Epithelial cell of proximal tubule (primary cell): ENCODE data around the gene ANKIB1. TPM values are rescaled to one million over a fixed set of nuclear protein-coding genes. Genes with fewer than 3 reads are reported as not detected.

ENCODE experiments used
- DNase-seq: peaks from one replicate; pipeline ENCODE4 v3.0.0-alpha.2; 2011; ENCODE audit warnings: low read depth
- H3K4me3 ChIP-seq: 2 replicates; pipeline ENCODE4 v1.5.1; 2011; ENCODE audit warnings: low read depth, mild to moderate bottlenecking, low read length
- total RNA-seq: library from RNA; depleted of rRNA; stranded (reverse); fragments of >200 nt; gene quantifications from 2 replicates; pipeline ENCODE4 v1.2.3, GENCODE V29; 2015
- TF ChIP-seq, protein P1 (sequence below): conservative IDR thresholded peaks from 2 replicates; pipeline ENCODE4 v1.5.1; 2012; ENCODE audit warnings: low read depth, mild to moderate bottlenecking, low read length

The ANKIB1 gene
- total RNA-seq, 1 donor from 2014 or later: 27.3 TPM

DNA sequence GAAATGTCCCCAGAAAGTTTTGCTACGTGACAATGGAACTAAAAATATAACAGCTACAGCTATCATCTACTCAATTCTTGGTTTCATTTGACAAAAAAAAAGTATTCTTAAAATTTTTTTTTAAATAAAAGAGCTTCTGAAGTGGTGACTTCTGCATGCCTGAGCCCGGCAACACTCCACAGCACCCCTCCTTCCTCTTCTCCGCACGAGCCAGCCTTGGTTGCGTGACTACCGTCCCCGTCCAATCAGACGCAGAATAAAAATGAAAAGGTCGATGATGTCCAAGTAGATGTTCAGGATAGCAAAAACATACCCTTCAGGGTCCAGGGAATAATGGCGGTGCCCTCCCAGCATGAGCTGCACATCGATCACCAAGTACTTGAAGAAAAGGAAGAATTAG is 167.0 kb downstream of the ANKIB1 start:
- DNase-seq: no peak
- H3K4me3 ChIP-seq: no peak overlapping the region
- TF ChIP-seq, protein P1, sequence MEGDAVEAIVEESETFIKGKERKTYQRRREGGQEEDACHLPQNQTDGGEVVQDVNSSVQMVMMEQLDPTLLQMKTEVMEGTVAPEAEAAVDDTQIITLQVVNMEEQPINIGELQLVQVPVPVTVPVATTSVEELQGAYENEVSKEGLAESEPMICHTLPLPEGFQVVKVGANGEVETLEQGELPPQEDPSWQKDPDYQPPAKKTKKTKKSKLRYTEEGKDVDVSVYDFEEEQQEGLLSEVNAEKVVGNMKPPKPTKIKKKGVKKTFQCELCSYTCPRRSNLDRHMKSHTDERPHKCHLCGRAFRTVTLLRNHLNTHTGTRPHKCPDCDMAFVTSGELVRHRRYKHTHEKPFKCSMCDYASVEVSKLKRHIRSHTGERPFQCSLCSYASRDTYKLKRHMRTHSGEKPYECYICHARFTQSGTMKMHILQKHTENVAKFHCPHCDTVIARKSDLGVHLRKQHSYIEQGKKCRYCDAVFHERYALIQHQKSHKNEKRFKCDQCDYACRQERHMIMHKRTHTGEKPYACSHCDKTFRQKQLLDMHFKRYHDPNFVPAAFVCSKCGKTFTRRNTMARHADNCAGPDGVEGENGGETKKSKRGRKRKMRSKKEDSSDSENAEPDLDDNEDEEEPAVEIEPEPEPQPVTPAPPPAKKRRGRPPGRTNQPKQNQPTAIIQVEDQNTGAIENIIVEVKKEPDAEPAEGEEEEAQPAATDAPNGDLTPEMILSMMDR: no peak

DNA sequence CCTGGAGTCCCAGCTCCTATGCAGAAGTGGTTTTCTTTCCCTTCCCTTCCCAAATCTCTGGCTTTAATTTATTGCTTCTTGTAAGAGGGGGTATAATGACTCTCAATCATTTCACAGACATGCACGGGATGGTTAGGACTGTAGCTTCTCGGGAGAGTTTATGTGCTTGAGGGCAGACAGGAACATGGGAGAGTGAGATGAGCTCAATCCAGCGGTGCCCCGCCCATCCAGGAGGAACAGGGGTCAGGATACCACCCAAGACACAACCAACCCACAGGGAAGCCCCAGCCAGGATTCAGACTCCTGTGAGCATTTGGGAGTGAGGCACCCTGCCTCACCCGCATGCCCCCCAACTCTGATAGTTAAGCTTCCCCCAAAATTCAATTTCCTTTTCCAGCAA is 167.8 kb downstream of the ANKIB1 start:
- no peak overlapping the region for H3K4me3 ChIP-seq
- no peak for DNase-seq
- TF ChIP-seq, protein P1: no peak

DNA sequence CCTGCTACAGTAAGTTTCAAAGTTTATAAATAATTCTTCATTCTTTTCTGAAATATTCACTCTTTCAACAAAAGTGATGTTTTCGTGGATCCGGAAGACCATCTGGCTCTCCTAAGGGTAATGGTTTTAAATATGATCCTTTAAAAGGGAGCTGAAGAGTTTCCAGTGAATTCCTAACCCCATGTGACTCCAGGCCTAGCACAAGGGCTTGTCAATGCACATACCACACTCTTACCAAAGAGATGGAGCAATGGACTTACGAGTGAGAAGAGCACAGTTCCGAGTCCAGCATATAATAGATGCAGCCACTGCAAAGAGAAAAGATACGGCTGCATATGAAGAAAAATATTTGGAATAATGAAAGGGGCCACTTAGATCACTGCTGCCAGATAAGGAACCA is 169.5 kb downstream of the ANKIB1 start:
- DNase-seq: no peak
- H3K4me3 ChIP-seq: no peak overlapping the region
- TF ChIP-seq, protein P1: no peak

DNA sequence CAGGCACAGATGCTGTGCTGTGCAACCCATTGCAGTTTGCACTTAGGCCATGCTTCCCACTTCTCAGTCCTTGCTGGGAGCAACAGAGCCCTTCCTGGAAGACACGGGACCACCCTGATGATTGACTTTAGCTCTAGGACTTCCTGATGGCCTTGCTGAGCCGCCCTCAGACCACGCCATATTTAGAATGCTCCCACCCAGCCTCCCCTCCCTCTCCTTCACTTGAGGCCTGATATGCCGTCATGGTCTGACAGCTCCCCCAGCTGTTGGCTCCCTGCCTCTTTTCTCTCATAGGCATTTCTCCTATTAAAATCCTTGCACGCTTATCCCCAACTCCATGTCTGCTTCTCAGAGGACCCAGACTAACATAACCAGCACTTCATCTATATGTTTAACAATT is 172.1 kb downstream of the ANKIB1 start:
- TF ChIP-seq, protein P1: no peak
- no peak overlapping the region for H3K4me3 ChIP-seq
- DNase-seq: no peak

DNA sequence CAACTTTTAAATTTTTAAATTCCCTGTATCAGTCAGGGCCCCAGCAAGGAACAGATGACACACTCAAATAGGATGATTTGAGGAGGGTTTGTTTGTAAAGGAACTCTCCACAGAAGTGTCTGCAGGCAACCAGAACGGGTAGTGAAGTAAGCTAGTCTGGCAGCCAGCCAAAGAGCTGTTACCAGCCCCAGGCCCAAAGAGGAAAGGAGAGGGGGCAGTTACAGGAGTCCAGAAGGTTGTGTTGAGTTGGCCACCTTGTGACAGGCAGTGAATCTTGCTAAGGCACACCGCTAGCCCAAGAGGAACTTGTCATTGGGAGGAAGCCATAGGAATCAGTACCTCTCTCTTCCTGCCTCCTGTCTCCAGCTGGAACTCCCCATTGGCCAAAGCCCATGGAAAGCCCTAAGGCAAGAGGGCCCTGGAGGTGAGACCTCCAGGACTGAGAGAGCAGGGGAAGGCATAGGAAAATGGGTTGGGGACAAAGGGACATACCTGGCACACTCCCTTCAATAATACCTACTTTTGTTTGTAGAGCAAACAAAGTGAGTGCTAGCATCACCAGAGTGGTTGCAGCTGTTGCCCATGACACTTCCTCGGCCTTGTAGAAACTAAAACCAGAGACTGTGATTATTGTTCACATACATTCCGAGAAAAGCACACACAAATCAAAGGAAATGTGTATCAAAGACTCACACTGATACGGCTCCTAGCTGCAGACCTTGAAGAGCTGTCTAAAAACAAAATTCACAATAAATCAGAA is 176.1 kb downstream of the ANKIB1 start:
- no peak overlapping the region for H3K4me3 ChIP-seq
- TF ChIP-seq, protein P1: no peak
- DNase-seq: no peak

DNA sequence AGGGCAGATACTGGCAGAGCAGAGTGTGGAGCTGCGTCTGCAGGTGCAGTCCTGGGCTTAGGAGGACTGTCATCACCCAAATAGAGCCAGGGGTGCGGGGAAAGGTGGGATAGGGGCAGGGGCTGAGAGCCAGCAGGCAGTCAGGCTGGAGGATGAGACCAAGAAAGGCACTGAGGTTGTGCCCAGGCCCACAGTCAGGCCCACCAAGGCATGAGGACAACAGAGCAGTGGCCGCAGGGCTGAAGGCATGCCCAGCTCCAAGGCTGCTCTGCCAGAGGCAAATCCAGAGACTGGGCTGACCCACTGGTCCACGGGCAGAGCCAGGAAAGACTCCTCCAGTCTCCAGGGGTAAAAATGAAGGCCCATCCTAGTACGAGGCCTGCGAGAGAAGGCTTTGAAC is 177.2 kb downstream of the ANKIB1 start:
- TF ChIP-seq, protein P1: no peak
- DNase-seq: no peak

DNA sequence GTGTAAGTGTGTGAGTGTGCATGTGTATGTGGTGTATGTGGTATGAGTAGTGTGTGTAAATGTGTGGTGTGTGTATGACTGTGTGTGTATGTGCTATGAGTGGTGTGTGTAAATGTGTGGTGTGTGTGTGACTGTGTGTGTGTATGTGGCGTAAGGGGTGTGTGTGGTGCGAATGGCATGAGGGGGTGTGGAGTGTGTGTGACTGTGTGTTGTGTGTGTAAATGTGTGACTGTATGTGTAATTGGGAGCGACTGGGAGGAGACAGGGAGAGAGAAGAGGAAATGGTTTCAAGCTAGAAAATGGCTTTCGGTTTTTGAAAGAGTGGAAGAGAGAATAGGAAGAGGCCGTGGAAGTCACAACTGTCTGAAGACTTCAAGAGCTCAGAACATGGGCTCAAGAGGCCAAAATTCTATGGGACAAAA is 177.9 kb downstream of the ANKIB1 start:
- H3K4me3 ChIP-seq: no peak overlapping the region
- DNase-seq: no peak
- TF ChIP-seq, protein P1: no peak

More for the DNA sequence above, 177.2 kb downstream of the ANKIB1 start:
- no peak overlapping the region for H3K4me3 ChIP-seq
